SU-DHL-6 (cell line): ENCODE data around the gene MCTP1.

Experiments used
- CTCF ChIP-seq: fragments of 200-600 bp; sonication (generic); IDR thresholded peaks from one replicate; pipeline ENCODE4 v1.5.1; 2017; ENCODE audit warnings: antibody characterized with exemption, mild to moderate bottlenecking, low read length, moderate library complexity; ENCODE audit not compliant: insufficient read depth, poor library complexity, severe bottlenecking
- EZH2phosphoT487 ChIP-seq: fragments of 200-600 bp; sonication (generic), shearing (Covaris generic); conservative IDR thresholded peaks from 2 replicates; pipeline ENCODE4 v1.6.1; 2018; ENCODE audit warnings: mild to moderate bottlenecking, antibody characterized with exemption, low read length, moderate library complexity, mixed read lengths

GRCh38 chr5:95285409-95285755 is 488 bp upstream of the MCTP1 start:
- TF ChIP-seq CTCF (no peak), EZH2phosphoT487 (no peak)
